Uterus (tissue), 4 donors: Measurements from ENCODE around the gene SPATA4. TPM values are rescaled to one million over a fixed set of nuclear protein-coding genes. Genes with fewer than 3 reads are reported as not detected.

Experiments used
- DNase-seq, 2 donors: peaks; one replicate each; pipeline ENCODE4 v3.0.0-alpha.2; 2019 to 2020
- H3K27ac ChIP-seq, 2 donors: fragments of 200-600 bp; sonication (generic); 1 replicate in 1 of 2; 2 replicates in 1 of 2; pipeline ENCODE4 v1.5.1; 2016 to 2018
- H3K27me3 ChIP-seq, 2 donors: fragments of 200-600 bp; sonication (generic); one replicate each; pipeline ENCODE4 v1.5.1; 2018 to 2019; ENCODE audit warnings: control low read depth in 1 of 2
- H3K36me3 ChIP-seq, 2 donors: fragments of 200-600 bp; sonication (generic); one replicate each; pipeline ENCODE4 v1.5.1; 2019; ENCODE audit warnings: control low read depth in 1 of 2
- H3K4me1 ChIP-seq, 2 donors: fragments of 200-600 bp; sonication (generic); one replicate each; pipeline ENCODE4 v1.5.1; 2018 to 2019; ENCODE audit warnings: control low read depth in 1 of 2
- H3K4me3 ChIP-seq, 2 donors: fragments of 200-600 bp; sonication (generic); 1 replicate in 1 of 2; 2 replicates in 1 of 2; pipeline ENCODE4 v1.5.1; 2018 to 2019; ENCODE audit warnings: mild to moderate bottlenecking in 1 of 2
- H3K9me3 ChIP-seq, 2 donors: fragments of 200-600 bp; sonication (generic); one replicate each; pipeline ENCODE4 v1.5.1; 2019; ENCODE audit warnings: control low read depth in 1 of 2
- CTCF ChIP-seq, 4 experiments: fragments of 200-600 bp in 2 of 4; fragments of 450-650 bp in 2 of 4; sonication (generic) in 2 of 4; IDR thresholded peaks; one replicate each; pipeline ENCODE4 v1.5.1; 2016 to 2019; ENCODE audit warnings: antibody characterized with exemption in 4 of 4, mild to moderate bottlenecking in 2 of 4, moderate library complexity in 1 of 4
- POLR2A ChIP-seq, 2 donors: fragments of 450-650 bp; IDR thresholded peaks; one replicate each; pipeline ENCODE4 v1.6.1; 2016; ENCODE audit warnings: antibody characterized with exemption in 2 of 2, mild to moderate bottlenecking in 1 of 2, moderate library complexity in 1 of 2
- intact Hi-C: fragments of 100-400 bp; cut with DNase I; formaldehyde crosslinking; loops from one replicate; pipeline ENCODE4 v1.15.1; 2023; ENCODE audit warnings: low total_unique reads
- total RNA-seq, 4 donors: library from RNA; depleted of rRNA in 3 of 4; stranded (reverse); fragments of >200 nt in 3 of 4; gene quantifications; one replicate each; pipeline versions ENCODE4 v1.1.0 to v1.2.4, GENCODE V29; 2014 to 2023
- donor health status: DM: yes; HTN: yes; CAD: no.

SPATA4 gene
- total RNA-seq, 4 donors from 2014 or later: 0.40 to 1.6 TPM; not detected in 2

GRCh38 chr4:176236946-176237345 is 41.6 kb upstream of the SPATA4 start:
- H3K36me3 ChIP-seq: no peaks in the 10 kb centered on the region
- H3K4me3 ChIP-seq: no peak overlapping the region
- TF ChIP-seq CTCF (IDR thresholded peaks at IDR 0.05) (no peak), POLR2A (IDR thresholded peaks at IDR 0.05) (no peak)
- intact Hi-C loops: no loop called here
- no peaks in the 10 kb centered on the region for H3K27me3 ChIP-seq
- no peaks in the 10 kb centered on the region for H3K9me3 ChIP-seq
- H3K4me1 ChIP-seq: no peaks in the 10 kb centered on the region
- H3K27ac ChIP-seq: no peak overlapping the region
- no peak for DNase-seq

GRCh38 chr4:176230836-176231235 is 35.5 kb upstream of the SPATA4 start:
- Histone ChIP-seq H3K9me3 (no peaks in the 10 kb centered on the region), H3K36me3 (no peaks in the 10 kb centered on the region), H3K27ac (no peak overlapping the region), H3K27me3 (no peaks in the 10 kb centered on the region), H3K4me1 (no peaks in the 10 kb centered on the region), H3K4me3 (no peak overlapping the region)
- TF ChIP-seq POLR2A (IDR thresholded peaks at IDR 0.05): no peak
- no peak for TF ChIP-seq CTCF (IDR thresholded peaks at IDR 0.05)
- intact Hi-C loops: no loop called here
- no peak for DNase-seq

- DNase-seq: no peak
- no peaks in the 10 kb centered on the region for H3K9me3 ChIP-seq
- no peaks in the 10 kb centered on the region for H3K27me3 ChIP-seq
- intact Hi-C loops: no loop called here
- TF ChIP-seq POLR2A (IDR thresholded peaks at IDR 0.05): no peak
- no peak for TF ChIP-seq CTCF (IDR thresholded peaks at IDR 0.05)
- H3K27ac ChIP-seq: no peak overlapping the region
- no peaks in the 10 kb centered on the region for H3K4me1 ChIP-seq
- H3K36me3 ChIP-seq: no peaks in the 10 kb centered on the region
- H3K4me3 ChIP-seq: no peak overlapping the region
Observed at GRCh38 chr4:176229645-176230044, 34.3 kb upstream of the SPATA4 start.

GRCh38 chr4:176226736-176227135 is 31.4 kb upstream of the SPATA4 start:
- Histone ChIP-seq H3K9me3 (no peaks in the 10 kb centered on the region), H3K27me3 (no peaks in the 10 kb centered on the region), H3K4me3 (no peak overlapping the region), H3K4me1 (no peaks in the 10 kb centered on the region), H3K27ac (no peak overlapping the region), H3K36me3 (no peaks in the 10 kb centered on the region)
- intact Hi-C loops: no loop called here
- DNase-seq: no peak
- no peak for TF ChIP-seq CTCF (IDR thresholded peaks at IDR 0.05)
- no peak for TF ChIP-seq POLR2A (IDR thresholded peaks at IDR 0.05)

GRCh38 chr4:176223561-176223960 is 28.2 kb upstream of the SPATA4 start:
- no peaks in the 10 kb centered on the region for H3K36me3 ChIP-seq
- intact Hi-C loops: no loop called here
- H3K27me3 ChIP-seq: no peaks in the 10 kb centered on the region
- no peak overlapping the region for H3K27ac ChIP-seq
- TF ChIP-seq POLR2A (IDR thresholded peaks at IDR 0.05): no peak
- TF ChIP-seq CTCF (IDR thresholded peaks at IDR 0.05): no peak
- no peak for DNase-seq
- H3K4me3 ChIP-seq: no peak overlapping the region
- no peaks in the 10 kb centered on the region for H3K9me3 ChIP-seq
- H3K4me1 ChIP-seq: no peaks in the 10 kb centered on the region
